Smooth muscle cell (in vitro differentiated cells): ENCODE measurements around the gene TBX4. TPM values are rescaled to one million over a fixed set of nuclear protein-coding genes. Genes with fewer than 3 reads are reported as not detected.
"Not testable (repeated sequence)": the region's sequence is repeated elsewhere in the genome, so short reads cannot be mapped to it uniquely, and the experiment has no call there.

ENCODE experiments used
- DNase-seq: peaks from one replicate; lab custom pipeline; 2025; ENCODE audit not compliant: unreplicated experiment; lab: John Stamatoyannopoulos, UW
- H2AFZ ChIP-seq: fragments of 200-600 bp; sonication (generic); 2 replicates; pipeline ENCODE4 v1.6.0; 2016; ENCODE audit warnings: antibody characterized with exemption, low read depth, mild to moderate bottlenecking
- H3F3A ChIP-seq: fragments of 200-600 bp; sonication (generic); 2 replicates; pipeline ENCODE4 v1.6.0; 2017; ENCODE audit warnings: antibody characterized with exemption, low read depth
- H3K27ac ChIP-seq: fragments of 200-600 bp; sonication (generic); 2 replicates; pipeline ENCODE4 v1.5.1; 2016; ENCODE audit warnings: low read depth, mild to moderate bottlenecking
- H3K27me3 ChIP-seq: fragments of 200-600 bp; sonication (generic); 2 replicates; pipeline ENCODE4 v1.6.1; 2016; ENCODE audit warnings: low read depth, mild to moderate bottlenecking
- H3K36me3 ChIP-seq: fragments of 200-600 bp; sonication (generic); 2 replicates; pipeline ENCODE4 v1.5.1; 2016; ENCODE audit warnings: low read depth
- H3K4me1 ChIP-seq: fragments of 200-600 bp; sonication (generic); 2 replicates; pipeline ENCODE4 v1.5.1; 2016; ENCODE audit warnings: low read depth
- H3K4me2 ChIP-seq: fragments of 200-600 bp; sonication (generic); 2 replicates; pipeline ENCODE4 v1.6.0; 2016; ENCODE audit warnings: mild to moderate bottlenecking
- H3K4me3 ChIP-seq: fragments of 200-600 bp; sonication (generic); 2 replicates; pipeline ENCODE4 v1.5.1; 2016; ENCODE audit warnings: mild to moderate bottlenecking
- H3K79me2 ChIP-seq: fragments of 200-600 bp; sonication (generic); 2 replicates; pipeline ENCODE4 v1.6.0; 2016; ENCODE audit warnings: low read depth, mild to moderate bottlenecking
- H3K9ac ChIP-seq: fragments of 200-600 bp; sonication (generic); 2 replicates; pipeline ENCODE4 v1.6.0; 2016; ENCODE audit warnings: low read depth
- H3K9me3 ChIP-seq: fragments of 200-600 bp; sonication (generic); replicated peaks from 2 replicates; pipeline ENCODE4 v1.5.1; 2016; ENCODE audit warnings: low read depth
- H4K20me1 ChIP-seq: fragments of 200-600 bp; sonication (generic); 2 replicates; pipeline ENCODE4 v1.6.0; 2016; ENCODE audit warnings: low read depth
- WGBS: methylation state at CpG from one replicate; pipeline ENCODE4 v1.1.7; 2016; ENCODE audit warnings: low lambda C conversion rate; 5-methylcytosine and 5-hydroxymethylcytosine counted together
- polyA plus RNA-seq: library from polyadenylated mRNA; unstranded; fragments of >200 nt; fragmentation: Nextera tagmentation; extraction: Ambion mirVana; gene quantifications from 2 replicates; pipeline ENCODE4 v1.2.1, GENCODE V29; 2016
- total RNA-seq: library from RNA; depleted of rRNA; stranded (reverse); fragments of >200 nt; gene quantifications from 2 replicates; pipeline ENCODE4 v1.2.3, GENCODE V29; 2014
- TF ChIP-seq, protein P1 (sequence below): fragments of 200-600 bp; sonication (generic); IDR thresholded peaks from 2 replicates; pipeline ENCODE4 v1.5.1; 2017; ENCODE audit warnings: borderline replicate concordance, mild to moderate bottlenecking, antibody characterized with exemption; ENCODE audit not compliant: insufficient read depth, poor library complexity, severe bottlenecking

Gene TBX4
- total and polyA plus RNA-seq, 2 experiments from 2014 or later: 14.1 to 22.7 TPM

DNA sequence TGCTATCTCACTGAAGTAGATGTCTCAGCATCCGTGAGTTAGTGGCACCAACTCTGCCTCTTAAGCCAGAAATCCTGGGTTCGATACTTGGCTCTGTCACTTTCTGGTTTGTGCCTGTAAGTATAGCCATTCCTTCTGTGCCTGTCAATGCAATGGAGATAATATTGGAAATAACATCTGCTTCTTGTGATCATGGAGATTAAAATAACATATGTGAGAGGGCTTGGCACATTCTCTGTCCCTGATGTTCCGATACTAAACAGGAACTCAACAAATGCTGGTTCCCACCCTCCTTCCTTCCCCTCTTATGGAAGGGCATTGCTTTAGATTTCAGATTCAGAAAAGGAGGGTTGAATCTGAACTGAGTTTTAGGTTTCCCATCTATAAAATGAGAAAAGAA is 39.8 kb downstream of the TBX4 start:
- WGBS: 79% methylated on average over 3 of the region's 3 CpGs
- H3K36me3 ChIP-seq: no peaks in the 10 kb centered on the region
- TF ChIP-seq, protein P1, sequence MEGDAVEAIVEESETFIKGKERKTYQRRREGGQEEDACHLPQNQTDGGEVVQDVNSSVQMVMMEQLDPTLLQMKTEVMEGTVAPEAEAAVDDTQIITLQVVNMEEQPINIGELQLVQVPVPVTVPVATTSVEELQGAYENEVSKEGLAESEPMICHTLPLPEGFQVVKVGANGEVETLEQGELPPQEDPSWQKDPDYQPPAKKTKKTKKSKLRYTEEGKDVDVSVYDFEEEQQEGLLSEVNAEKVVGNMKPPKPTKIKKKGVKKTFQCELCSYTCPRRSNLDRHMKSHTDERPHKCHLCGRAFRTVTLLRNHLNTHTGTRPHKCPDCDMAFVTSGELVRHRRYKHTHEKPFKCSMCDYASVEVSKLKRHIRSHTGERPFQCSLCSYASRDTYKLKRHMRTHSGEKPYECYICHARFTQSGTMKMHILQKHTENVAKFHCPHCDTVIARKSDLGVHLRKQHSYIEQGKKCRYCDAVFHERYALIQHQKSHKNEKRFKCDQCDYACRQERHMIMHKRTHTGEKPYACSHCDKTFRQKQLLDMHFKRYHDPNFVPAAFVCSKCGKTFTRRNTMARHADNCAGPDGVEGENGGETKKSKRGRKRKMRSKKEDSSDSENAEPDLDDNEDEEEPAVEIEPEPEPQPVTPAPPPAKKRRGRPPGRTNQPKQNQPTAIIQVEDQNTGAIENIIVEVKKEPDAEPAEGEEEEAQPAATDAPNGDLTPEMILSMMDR: no peak

DNA sequence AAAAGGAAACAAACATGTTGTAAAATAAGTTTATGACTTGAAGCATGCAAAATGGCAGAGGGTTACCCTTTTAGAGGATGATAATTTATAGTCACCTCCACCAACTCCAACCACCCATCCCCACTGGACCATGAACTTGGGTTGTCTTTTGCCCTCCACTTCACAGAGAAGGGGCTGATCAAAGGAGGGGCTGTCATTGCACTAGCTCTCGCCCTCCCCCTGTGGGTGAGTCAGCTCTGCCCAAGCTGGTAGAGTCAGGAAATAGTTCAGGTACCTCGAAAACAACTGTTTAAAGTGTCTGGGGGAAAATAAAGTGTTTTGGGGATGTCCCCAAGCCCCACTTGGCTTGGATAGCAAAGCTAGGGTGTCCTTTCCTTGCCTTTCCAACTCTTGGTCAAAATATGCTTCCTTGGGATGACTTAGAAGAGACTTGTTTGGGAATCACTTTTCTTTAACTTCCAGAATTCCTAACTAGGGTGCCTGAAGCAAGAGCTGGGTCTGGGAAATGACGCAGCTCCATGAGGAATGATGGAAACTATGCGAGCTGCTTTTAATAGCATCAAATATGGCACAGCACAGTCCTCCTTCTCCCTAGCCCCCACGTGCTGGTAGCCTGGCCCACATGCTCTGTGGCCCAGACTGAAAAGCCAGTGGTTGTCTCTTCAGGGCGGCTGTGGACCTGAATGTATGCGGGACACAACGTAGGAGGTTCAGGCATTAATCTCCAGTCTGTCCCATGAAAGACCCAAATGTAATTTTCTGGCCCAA is 40.7 kb downstream of the TBX4 start:
- peak overlapping the region; percentile 55 for H3K4me2 ChIP-seq
- H3K27me3 ChIP-seq: no peaks in the 10 kb centered on the region
- no peaks in the 10 kb centered on the region for H4K20me1 ChIP-seq
- no peak overlapping the region for H3K4me3 ChIP-seq
- no peaks in the 10 kb centered on the region for H3K9me3 ChIP-seq
- peaks cover 35% of the 10 kb centered on the region for H3F3A ChIP-seq
- DNase-seq: no peak
- TF ChIP-seq, protein P1: peak; percentile 30
- peaks cover 14% of the 10 kb centered on the region for H3K4me1 ChIP-seq
- peak overlapping the region; percentile 53 for H3K9ac ChIP-seq
- H3K27ac ChIP-seq: peak overlapping the region; percentile 92
- peak overlapping the region; percentile 29 for H2AFZ ChIP-seq
- H3K36me3 ChIP-seq: no peaks in the 10 kb centered on the region
- WGBS: 14% methylated on average over 8 of the region's 8 CpGs
- H3K79me2 ChIP-seq: no peaks in the 10 kb centered on the region

More for the DNA sequence above, 39.8 kb downstream of the TBX4 start:
- Histone ChIP-seq H3K9ac (no peak overlapping the region), H3K27me3 (no peaks in the 10 kb centered on the region), H3K4me2 (no peak overlapping the region), H2AFZ (no peak overlapping the region), H3K4me3 (no peak overlapping the region), H3F3A (peaks cover 33% of the 10 kb centered on the region), H3K9me3 (no peaks in the 10 kb centered on the region), H4K20me1 (no peaks in the 10 kb centered on the region), H3K4me1 (peaks cover 20% of the 10 kb centered on the region), H3K27ac (peak overlapping the region; percentile 92), H3K79me2 (no peaks in the 10 kb centered on the region)
- DNase-seq: no peak

DNA sequence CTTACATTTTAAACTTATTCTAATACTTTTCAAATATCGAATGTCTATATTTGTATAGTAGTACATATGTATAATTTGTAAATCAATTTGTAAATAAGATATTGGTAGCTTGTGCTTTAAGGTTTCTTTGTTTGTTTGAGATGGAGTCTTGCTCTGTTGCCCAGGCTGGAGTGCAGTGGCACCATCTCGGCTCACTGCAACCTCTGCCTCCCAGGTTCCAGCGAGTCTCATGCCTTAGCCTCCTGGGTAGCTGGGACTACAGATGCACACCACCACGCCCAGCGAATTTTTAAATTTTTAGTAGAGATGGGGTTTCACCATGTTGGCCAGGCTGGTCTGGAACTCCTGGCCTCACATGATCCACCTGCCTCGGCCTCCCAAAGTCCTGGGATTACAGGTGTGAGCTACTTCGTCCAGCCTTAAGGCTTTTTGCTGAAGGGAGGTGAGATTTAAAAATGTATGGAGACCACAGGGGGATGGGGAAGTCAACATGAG is 41.7 kb downstream of the TBX4 start:
- Histone ChIP-seq H3K27ac (peak overlapping the region; percentile 92), H3F3A (peaks cover 38% of the 10 kb centered on the region)

DNA sequence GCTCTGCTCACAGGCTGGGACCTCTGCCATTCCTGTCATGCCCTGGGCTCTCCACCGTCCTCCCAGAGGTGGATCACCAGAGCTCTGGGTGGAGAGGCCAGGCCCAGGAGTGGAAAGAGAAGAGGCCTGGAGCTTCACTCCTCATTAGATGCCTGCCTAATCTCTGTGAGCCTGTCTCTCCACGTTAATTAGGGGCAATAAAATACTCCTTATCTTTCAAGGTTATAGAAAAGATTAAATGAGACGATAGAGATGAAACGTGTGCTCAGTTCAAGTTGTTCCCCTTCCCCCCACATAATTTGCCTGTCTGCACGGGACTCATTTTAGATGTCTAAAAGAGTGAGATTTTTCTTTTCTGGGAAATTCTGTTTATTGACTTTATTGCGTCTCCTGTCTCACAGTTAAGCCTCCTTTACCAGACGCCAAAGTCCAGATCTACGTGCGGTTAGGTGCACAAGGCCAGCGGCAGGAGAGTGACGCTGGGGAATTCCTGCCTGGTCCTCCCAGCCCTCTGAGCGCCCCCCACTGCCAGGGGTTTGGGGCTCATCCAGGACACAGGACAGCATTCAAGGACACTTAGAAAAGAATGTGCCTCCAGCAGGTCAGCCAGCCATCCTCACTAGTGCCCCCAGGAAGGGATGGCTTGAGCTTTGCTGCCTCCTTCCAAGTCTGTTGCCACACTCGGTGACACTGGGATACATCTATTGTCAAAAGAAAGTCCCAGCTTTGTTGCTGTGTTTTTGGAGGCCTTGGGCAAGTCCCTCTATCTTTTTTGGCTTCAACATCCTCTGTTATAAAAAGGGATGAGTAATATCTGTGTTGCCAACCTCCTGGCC is 42.3 kb downstream of the TBX4 start:
- Histone ChIP-seq H3K9ac (peak overlapping the region; percentile 23), H3K4me2 (peak overlapping the region; percentile 52), H3K9me3 (no peaks in the 10 kb centered on the region), H3K36me3 (no peaks in the 10 kb centered on the region), H2AFZ (no peak overlapping the region), H4K20me1 (no peaks in the 10 kb centered on the region), H3K27ac (peak overlapping the region; percentile 92), H3K27me3 (no peaks in the 10 kb centered on the region), H3K4me1 (peaks cover 14% of the 10 kb centered on the region), H3K4me3 (no peak overlapping the region), H3F3A (peaks cover 38% of the 10 kb centered on the region), H3K79me2 (no peaks in the 10 kb centered on the region)
- 9% methylated on average over 13 of the region's 13 CpGs for WGBS
- TF ChIP-seq, protein P1: no peak
- DNase-seq: no peak

More for the DNA sequence above, 41.7 kb downstream of the TBX4 start:
- DNase-seq, H4K20me1 ChIP-seq, H3K9me3 ChIP-seq, H3K27me3 ChIP-seq, H3K4me3 ChIP-seq, H2AFZ ChIP-seq, H3K79me2 ChIP-seq, H3K36me3 ChIP-seq: not testable (repeated sequence)
- Histone ChIP-seq H3K4me2 (peak overlapping the region; percentile 55), H3K4me1 (peaks cover 14% of the 10 kb centered on the region), H3K9ac (peak overlapping the region; percentile 36)
- 95% methylated on average over 7 of the region's 7 CpGs for WGBS
